AG08396 (cell line): ENCODE measurements around the gene SCGB1D2.
"Not testable (repeated sequence)": the region's sequence is repeated elsewhere in the genome, so short reads cannot be mapped to it uniquely, and the experiment has no call there.

ENCODE experiments used
- DNase-seq: peaks from one replicate; pipeline ENCODE4 v3.0.0; 2012; ENCODE audit warnings: low spot score, mixed read lengths

Gene SCGB1D2

GRCh38 chr11:62242021-62242420, at the start of gene SCGB1D2:
TSS of gene SCGB1D2 (plus strand) at chr11:62242239. CDS start at chr11:62242308, 69 bp downstream.
- no peak for DNase-seq

- DNase-seq: no peak
Observed at GRCh38 chr11:62193952-62194351, 48.1 kb upstream of the SCGB1D2 start.

GRCh38 chr11:62195010-62195409, 47.0 kb upstream of the SCGB1D2 start:
- DNase-seq: not testable (repeated sequence)

GRCh38 chr11:62195945-62196344, 46.1 kb upstream of the SCGB1D2 start:
- no peak for DNase-seq

GRCh38 chr11:62197400-62197799, 44.6 kb upstream of the SCGB1D2 start:
- DNase-seq: not testable (repeated sequence)

GRCh38 chr11:62201376-62201775, 40.7 kb upstream of the SCGB1D2 start:
- DNase-seq: no peak

- no peak for DNase-seq
Observed at GRCh38 chr11:62202910-62203309, 39.1 kb upstream of the SCGB1D2 start.

- no peak for DNase-seq
Observed at GRCh38 chr11:62204430-62204829, 37.6 kb upstream of the SCGB1D2 start.

- DNase-seq: no peak
Observed at GRCh38 chr11:62205441-62205840, 36.6 kb upstream of the SCGB1D2 start.

GRCh38 chr11:62206276-62207066, 35.6 kb upstream of the SCGB1D2 start:
- DNase-seq: not testable (repeated sequence)

- DNase-seq: no peak
Observed at GRCh38 chr11:62208785-62209144, 33.3 kb upstream of the SCGB1D2 start.

- no peak for DNase-seq
Observed at GRCh38 chr11:62217191-62217748, 24.8 kb upstream of the SCGB1D2 start.

- no peak for DNase-seq
Observed at GRCh38 chr11:62221498-62221897, 20.5 kb upstream of the SCGB1D2 start.

- no peak for DNase-seq
Observed at GRCh38 chr11:62223095-62223494, 18.9 kb upstream of the SCGB1D2 start.

GRCh38 chr11:62233730-62234129, 8.3 kb upstream of the SCGB1D2 start:
- no peak for DNase-seq

- no peak for DNase-seq
Observed at GRCh38 chr11:62236187-62236586, 5.9 kb upstream of the SCGB1D2 start.

- DNase-seq: no peak
Observed at GRCh38 chr11:62237499-62237898, 4.5 kb upstream of the SCGB1D2 start.

GRCh38 chr11:62238151-62238550, 3.9 kb upstream of the SCGB1D2 start:
- DNase-seq: no peak

GRCh38 chr11:62241095-62241494, 944 bp upstream of the SCGB1D2 start:
- no peak for DNase-seq

- DNase-seq: peak; percentile 27
Observed at GRCh38 chr11:62245271-62245753, 3.3 kb downstream of the SCGB1D2 start.

GRCh38 chr11:62251698-62252097, 9.7 kb downstream of the SCGB1D2 start:
- no peak for DNase-seq

GRCh38 chr11:62253999-62254542, 12.0 kb downstream of the SCGB1D2 start:
- no peak for DNase-seq

GRCh38 chr11:62256281-62256680, 14.2 kb downstream of the SCGB1D2 start:
- DNase-seq: no peak
